NK-92 (cell line): ENCODE data around the gene FSTL4.

Experiments used
- DNase-seq: peaks from one replicate; lab custom pipeline; 2025; ENCODE audit not compliant: unreplicated experiment; lab: John Stamatoyannopoulos, UW

Gene FSTL4

GRCh38 chr5:133612249-133612860, at the start of gene FSTL4:
Gene FSTL4, minus strand, starts transcription at chr5:133612541.
- DNase-seq = no peak

GRCh38 chr5:133661389-133661788, 49.0 kb upstream of the FSTL4 start:
- DNase-seq = no peak

GRCh38 chr5:133658327-133658726, 46.0 kb upstream of the FSTL4 start:
- no peak for DNase-seq

GRCh38 chr5:133657036-133657435, 44.7 kb upstream of the FSTL4 start:
- DNase-seq = no peak

GRCh38 chr5:133655966-133656365, 43.6 kb upstream of the FSTL4 start:
- no peak for DNase-seq

- DNase-seq = no peak
Measured at GRCh38 chr5:133653760-133654049, 41.4 kb upstream of the FSTL4 start.

GRCh38 chr5:133652951-133653759, 40.8 kb upstream of the FSTL4 start:
- DNase-seq = no peak

GRCh38 chr5:133644000-133644865, 31.9 kb upstream of the FSTL4 start:
- no peak for DNase-seq

- DNase-seq = no peak
Measured at GRCh38 chr5:133643365-133643764, 31.0 kb upstream of the FSTL4 start.

- no peak for DNase-seq
Measured at GRCh38 chr5:133642153-133642722, 29.9 kb upstream of the FSTL4 start.

- no peak for DNase-seq
Measured at GRCh38 chr5:133641683-133642082, 29.3 kb upstream of the FSTL4 start.

GRCh38 chr5:133639850-133640528, 27.6 kb upstream of the FSTL4 start:
- no peak for DNase-seq

- DNase-seq = no peak
Measured at GRCh38 chr5:133638436-133638835, 26.1 kb upstream of the FSTL4 start.

- no peak for DNase-seq
Measured at GRCh38 chr5:133637206-133637605, 24.9 kb upstream of the FSTL4 start.

- DNase-seq = no peak
Measured at GRCh38 chr5:133635051-133635450, 22.7 kb upstream of the FSTL4 start.

GRCh38 chr5:133627180-133627579, 14.8 kb upstream of the FSTL4 start:
- DNase-seq = no peak

GRCh38 chr5:133624316-133624715, 12.0 kb upstream of the FSTL4 start:
- no peak for DNase-seq

- DNase-seq = no peak
Measured at GRCh38 chr5:133618141-133618540, 5.8 kb upstream of the FSTL4 start.

GRCh38 chr5:133613743-133614142, 1.4 kb upstream of the FSTL4 start:
- DNase-seq = no peak

GRCh38 chr5:133613184-133613583, 843 bp upstream of the FSTL4 start:
- no peak for DNase-seq
